ENCODE measurements around the gene AP3S1.

DNA sequence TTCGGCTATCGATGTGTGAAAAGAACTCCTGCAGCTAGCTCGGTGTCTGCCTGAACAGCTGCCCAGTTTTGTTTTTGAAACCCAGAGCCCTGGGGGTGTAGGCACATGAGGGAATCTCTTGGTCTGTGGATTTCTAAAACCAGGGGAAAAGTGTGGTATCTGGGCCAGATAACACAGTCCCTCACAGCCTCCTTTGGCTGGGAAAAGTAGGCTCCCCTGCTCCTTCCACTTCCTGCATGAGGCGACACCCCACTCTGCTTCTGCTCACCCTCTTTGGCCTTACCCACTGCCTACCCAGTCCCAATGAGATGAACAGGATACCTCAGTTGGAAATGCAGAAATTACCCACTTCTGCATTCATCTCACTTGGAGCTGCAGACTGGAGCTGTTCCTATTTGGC lies 15.8 kb upstream of the AP3S1 start:
- TF ChIP-seq, protein P1, sequence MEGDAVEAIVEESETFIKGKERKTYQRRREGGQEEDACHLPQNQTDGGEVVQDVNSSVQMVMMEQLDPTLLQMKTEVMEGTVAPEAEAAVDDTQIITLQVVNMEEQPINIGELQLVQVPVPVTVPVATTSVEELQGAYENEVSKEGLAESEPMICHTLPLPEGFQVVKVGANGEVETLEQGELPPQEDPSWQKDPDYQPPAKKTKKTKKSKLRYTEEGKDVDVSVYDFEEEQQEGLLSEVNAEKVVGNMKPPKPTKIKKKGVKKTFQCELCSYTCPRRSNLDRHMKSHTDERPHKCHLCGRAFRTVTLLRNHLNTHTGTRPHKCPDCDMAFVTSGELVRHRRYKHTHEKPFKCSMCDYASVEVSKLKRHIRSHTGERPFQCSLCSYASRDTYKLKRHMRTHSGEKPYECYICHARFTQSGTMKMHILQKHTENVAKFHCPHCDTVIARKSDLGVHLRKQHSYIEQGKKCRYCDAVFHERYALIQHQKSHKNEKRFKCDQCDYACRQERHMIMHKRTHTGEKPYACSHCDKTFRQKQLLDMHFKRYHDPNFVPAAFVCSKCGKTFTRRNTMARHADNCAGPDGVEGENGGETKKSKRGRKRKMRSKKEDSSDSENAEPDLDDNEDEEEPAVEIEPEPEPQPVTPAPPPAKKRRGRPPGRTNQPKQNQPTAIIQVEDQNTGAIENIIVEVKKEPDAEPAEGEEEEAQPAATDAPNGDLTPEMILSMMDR (IDR thresholded peaks at IDR 0.05): no peak
- TF ChIP-seq EZH2 (IDR thresholded peaks at IDR 0.05): no peak
- no peak for TF ChIP-seq EZH2phosphoT487 (IDR thresholded peaks at IDR 0.05)
